ENCODE data around the gene ERN1. TPM values are rescaled to one million over a fixed set of nuclear protein-coding genes. Genes with fewer than 3 reads are reported as not detected.
"Not testable (repeated sequence)": the region's sequence is repeated elsewhere in the genome, so short reads cannot be mapped to it uniquely, and the experiment has no call there.

ERN1 gene
- total RNA-seq, 1 experiment from 2014 or later = 6.5 TPM

- no peak for TF ChIP-seq AFF4 (CRISPR knock-in tag; IDR thresholded peaks at IDR 0.05; ENCODE audit: borderline replicate concordance)
- no peak for TF ChIP-seq CREM (CRISPR knock-in tag; IDR thresholded peaks at IDR 0.05)
- no peak for TF ChIP-seq ARID4B (CRISPR knock-in tag; IDR thresholded peaks at IDR 0.05; ENCODE audit: borderline replicate concordance)
- no peak for TF ChIP-seq E2F5 (CRISPR knock-in tag; IDR thresholded peaks at IDR 0.05)
- TF ChIP-seq FOXP1 (CRISPR knock-in tag; IDR thresholded peaks at IDR 0.05; ENCODE audit: borderline replicate concordance) = no peak
Observed at GRCh38 chr17:64124609-64125008, 5.3 kb downstream of the ERN1 start (continued).

GRCh38 chr17:64123114-64123513 lies 6.8 kb downstream of the ERN1 start:
- Mint-ChIP-seq H3K36me3 (no peaks in the 10 kb centered on the region), H3K9me3 (peaks cover 7% of the 10 kb centered on the region), H3K4me3 (no peak overlapping the region), H3K27ac (no peak overlapping the region), H3K27me3 (ENCODE audit: low read depth) (peaks cover 1% of the 10 kb centered on the region; the same call in 1 of the 2 replicates), H3K4me1 (no peaks in the 10 kb centered on the region)
- TF ChIP-seq ZNF138 (CRISPR knock-in tag; conservative IDR thresholded peaks at IDR 0.05) (no peak), MAX (CRISPR knock-in tag; IDR thresholded peaks at IDR 0.05) (no peak)
- ATAC-seq (no peak), DNase-seq (ENCODE audit: low spot score) (no peak)
- ChIA-PET CTCF (interaction anchor here (2.1 kb wide), 1 partner anchor 10 kb away, joined by 7 read pairs; no protein-coding TSS in a partner anchor), POLR2A (no interaction called here)

- not testable (repeated sequence) for H3K4me1 Mint-ChIP-seq; H3K4me3 Mint-ChIP-seq; H3K36me3 Mint-ChIP-seq; DNase-seq (ENCODE audit: low spot score); ATAC-seq; H3K27me3 Mint-ChIP-seq (ENCODE audit: low read depth); H3K9me3 Mint-ChIP-seq
- H3K27ac Mint-ChIP-seq = 0 out of 2 replicates have a peak overlapping the region, but pooled peaks have one; percentile 11
- POLR2A ChIA-PET = interaction anchor here (0.5 kb wide), 1 partner anchor 182 kb away, joined by 4 read pairs; no protein-coding TSS in a partner anchor
- CTCF ChIA-PET = interaction anchor here (1.2 to 1.4 kb wide), 2 partner anchors 12 to 57 kb away, joined by 3 to 4 read pairs; no protein-coding TSS in a partner anchor
Observed at GRCh38 chr17:64120972-64121786, 8.8 kb downstream of the ERN1 start.

Data from WTC11 (cell line).